Bone marrow (tissue), 2 donors: ENCODE results near the gene OSBP2.
"Not testable (repeated sequence)": the region's sequence is repeated elsewhere in the genome, so short reads cannot be mapped to it uniquely, and the experiment has no call there.

Experiments
- DNase-seq, 2 donors: peaks; one replicate each; lab custom pipeline; 2025; lab: John Stamatoyannopoulos, UW

OSBP2 gene

DNA sequence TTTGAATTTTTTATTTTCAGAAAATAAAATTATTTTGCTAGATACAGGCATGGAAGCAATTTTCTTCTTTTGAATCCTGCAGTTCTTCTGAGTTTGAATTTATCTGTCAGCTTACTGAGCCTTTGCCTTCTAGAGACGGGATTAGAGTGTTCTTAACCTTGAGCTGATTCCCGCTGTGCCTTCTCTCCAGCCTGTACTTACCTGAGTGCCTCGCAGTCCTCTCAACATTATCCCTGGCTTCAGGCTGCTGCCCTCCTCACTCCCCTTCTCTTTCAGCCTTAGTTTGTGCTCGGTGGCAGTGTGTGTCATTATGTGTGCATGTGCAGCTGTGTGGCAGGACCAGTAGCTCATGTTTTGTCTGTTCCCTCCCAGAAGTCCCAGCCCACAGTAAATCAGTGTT, 24.3 kb downstream of the OSBP2 start:
- DNase-seq, result no peak

DNA sequence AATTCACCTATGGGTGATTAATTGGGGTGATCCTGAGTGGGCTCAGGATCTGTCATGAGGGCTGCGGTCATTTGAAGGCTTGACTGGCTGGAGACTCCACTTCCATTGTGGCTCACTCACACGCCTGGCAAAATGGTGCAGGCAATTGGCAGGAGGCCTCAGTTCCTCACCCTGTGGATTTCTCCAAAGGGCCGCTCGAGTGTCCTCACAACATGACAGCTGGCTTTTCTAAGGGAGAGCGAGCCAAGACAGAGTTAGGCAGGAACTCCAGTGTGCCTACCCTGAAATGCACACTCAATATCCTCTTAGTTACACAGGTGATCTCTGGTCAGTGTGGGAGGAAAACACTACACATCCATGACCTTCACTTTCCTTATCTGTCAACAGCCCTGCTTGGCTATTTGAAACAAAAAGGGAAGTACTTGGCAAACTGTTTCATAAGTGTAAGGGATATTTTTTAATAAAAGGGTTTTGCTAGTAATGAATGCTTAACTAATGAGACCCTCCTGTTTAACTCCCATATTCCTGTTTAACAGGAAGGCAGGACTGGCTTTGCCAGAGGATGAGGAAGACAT, 25.7 kb downstream of the OSBP2 start:
- no peak for DNase-seq

DNA sequence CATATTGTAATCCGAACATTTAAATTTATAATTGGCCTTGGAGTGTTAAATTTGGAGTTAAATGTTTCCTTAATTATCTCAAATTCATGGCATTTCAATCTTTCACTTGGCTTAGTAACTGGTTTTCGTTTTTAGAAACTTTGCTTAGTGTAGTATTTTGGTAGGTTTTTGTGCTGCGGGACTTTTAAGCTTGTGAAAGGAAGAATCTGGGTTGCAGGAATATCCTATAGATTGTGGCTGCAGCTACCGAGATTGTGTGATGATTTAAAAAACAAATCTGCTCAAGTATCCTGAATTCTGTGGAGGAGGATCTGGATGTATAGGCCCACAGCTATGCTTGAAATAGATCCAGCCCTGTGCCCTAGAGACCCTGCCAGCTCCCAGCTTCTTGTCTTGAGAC, 27.1 kb downstream of the OSBP2 start:
- DNase-seq, result no peak

GRCh38 chr22:30728826-30729225, 34.2 kb downstream of the OSBP2 start:
- DNase-seq, result no peak

- no peak for DNase-seq
Measured at GRCh38 chr22:30731658-30732057, 37.0 kb downstream of the OSBP2 start.

DNA sequence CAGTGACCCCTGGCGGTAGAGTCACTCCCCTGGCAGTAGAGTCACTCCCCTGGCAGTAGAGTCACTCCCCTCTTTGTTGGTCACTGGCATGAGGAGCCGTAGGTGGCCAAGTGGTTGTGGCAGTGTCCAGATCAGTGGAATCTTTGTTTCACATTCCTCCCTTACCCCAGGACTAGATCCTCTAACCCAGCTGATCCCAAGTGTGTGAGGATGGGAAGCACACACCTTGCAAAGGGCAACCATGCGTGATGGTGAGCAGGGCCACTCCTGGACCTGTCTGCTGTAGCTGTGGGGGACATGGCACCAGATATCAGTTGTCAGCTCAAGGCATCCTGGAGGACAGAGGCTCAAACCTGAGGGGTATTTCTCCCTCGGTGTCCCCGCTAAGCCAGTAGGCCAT, 37.8 kb downstream of the OSBP2 start:
- DNase-seq, result no peak

DNA sequence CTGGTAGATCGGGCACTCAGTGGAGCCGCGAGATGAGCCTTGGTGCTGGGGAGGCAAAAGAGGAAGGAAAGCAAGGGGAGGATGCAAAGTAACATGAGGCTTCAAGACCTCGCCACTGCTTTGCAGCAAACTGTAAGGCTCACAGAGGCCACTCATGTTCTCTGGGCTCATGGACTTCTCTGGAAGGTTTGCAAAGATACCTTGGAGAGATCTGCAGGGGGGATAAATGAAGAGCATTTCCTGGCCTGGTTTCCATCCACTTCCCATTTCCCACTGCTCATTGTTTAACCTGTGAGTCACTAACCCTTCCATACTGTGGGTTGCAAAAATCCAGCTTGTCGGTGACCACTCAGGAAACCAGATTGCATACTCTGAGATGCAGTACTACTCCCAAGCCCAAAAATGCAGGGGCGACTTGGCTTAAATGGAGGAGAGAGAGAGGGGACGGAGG, 38.5 kb downstream of the OSBP2 start:
- DNase-seq, result no peak

DNA sequence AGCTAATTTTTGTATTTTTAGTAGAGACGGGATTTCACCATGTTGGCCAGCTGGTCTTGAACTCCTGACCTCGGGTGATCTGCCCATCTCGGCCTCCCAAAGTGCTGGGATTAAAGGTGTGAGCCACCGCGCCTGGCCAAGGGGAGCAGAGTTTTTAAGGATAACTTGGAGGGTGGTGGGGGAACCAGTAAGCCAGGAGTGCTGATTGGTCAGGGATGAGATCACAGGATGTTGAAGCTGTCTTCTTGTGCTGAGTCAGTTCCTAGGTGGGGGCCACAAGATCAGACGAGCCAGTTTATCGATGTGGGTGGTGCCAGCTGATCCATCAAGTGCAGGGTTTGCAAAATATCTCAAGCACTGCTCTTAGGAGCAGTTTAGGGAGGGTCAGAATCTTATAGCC, 45.3 kb downstream of the OSBP2 start:
- DNase-seq, result not testable (repeated sequence)

DNA sequence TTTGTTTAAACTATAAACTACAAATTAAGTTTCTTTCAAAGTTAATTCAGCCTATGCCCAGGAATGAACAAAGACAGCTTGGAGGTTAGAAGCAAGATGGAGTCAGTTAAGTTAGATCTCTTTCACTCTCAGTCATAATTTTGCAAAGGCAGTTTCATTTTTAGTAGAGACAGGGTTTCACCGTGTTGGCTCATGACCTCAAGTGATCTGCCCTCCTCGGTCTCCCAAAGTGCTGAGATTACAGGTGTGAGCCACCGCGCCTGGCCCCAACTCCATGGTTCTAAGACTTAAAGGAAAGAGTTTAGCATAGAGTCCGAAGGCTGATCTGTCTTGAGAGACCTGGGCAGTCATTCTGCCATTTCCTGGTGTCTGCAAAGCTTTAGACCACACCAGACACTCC, 45.8 kb downstream of the OSBP2 start:
- DNase-seq, result not testable (repeated sequence)

- DNase-seq, result no peak
Measured at GRCh38 chr22:30742291-30743256, 47.9 kb downstream of the OSBP2 start.

DNA sequence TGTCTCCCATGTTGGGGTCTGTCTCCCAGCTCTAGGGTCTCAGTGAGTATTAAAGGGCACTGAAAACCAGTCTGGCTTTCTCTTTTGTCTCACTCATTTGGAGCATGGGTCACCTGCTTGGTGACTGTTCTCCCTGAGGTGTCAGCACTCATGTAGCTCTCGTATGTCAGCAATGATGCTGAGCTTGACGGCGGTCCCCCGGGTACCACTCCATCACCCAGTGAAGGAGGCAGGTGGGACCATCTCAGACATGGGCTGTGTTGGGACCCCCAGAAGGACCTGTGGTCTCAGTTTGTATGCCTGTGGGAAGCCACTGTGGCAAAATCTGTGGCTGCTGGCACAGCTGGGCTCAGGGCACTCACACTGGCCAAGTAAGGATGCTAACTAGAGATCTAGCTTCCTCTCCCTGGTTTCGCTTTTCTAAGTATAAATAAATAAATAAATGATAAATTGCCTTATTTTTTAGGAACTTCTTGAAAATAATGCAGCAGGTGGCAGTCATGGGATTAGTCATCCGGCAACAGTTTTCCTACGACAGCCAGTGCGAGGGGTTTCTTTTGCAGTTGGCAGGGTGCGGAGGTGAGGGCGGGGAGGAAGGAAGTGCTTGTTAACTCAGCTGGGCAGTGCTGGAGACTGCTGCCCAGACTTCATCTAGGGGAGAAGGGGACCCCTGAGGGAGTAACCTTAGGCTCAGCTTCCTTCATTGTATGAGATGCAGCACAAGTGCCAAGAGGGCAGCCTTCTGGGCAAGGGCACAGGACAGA, 48.8 kb downstream of the OSBP2 start:
- peak in 1 of 2 donors; percentile 3 for DNase-seq

DNA sequence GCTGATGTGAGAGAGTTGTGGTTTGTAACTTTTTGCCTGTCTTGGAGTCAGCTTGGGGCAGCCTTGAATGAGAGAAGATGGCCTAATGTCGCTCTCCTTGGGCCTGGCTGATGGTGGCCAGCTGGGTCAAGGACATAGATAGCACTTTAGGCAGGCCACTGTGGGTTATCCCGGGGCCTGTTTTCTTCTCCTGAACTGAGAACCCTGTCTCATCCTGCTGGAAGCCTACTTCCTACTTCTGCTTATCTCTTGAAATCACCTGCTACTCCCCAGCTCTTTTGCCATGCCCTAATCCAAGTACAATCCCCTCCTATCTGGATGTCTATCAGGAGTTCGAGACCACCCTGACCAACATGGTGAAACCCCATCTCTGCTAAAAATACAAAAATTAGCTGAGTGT, 49.5 kb downstream of the OSBP2 start:
- DNase-seq, result no peak

- DNase-seq, result no peak
Measured at GRCh38 chr22:30747493-30747892, 52.8 kb downstream of the OSBP2 start.

DNA sequence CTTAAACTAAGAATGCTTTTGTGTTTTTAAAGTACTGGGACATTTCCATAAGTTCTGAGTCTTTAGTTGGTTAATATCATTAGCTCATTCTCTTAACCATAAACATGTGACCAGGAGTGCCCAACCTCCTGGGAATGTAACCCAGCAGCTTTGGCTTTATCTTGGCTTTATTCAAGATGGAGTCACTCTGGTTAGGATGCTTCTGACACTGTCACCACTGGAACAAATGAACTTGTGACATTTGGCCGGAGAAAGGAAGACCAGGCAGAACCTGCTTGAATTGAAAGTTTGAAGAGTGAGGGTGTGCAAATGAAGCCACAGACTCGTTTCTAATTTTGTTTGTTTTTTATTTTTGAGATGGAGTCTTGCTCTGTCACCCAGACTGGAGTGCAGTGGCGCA, 54.6 kb downstream of the OSBP2 start:
- DNase-seq, result no peak

- no peak for DNase-seq
Measured at GRCh38 chr22:30749849-30750248, 55.2 kb downstream of the OSBP2 start.

DNA sequence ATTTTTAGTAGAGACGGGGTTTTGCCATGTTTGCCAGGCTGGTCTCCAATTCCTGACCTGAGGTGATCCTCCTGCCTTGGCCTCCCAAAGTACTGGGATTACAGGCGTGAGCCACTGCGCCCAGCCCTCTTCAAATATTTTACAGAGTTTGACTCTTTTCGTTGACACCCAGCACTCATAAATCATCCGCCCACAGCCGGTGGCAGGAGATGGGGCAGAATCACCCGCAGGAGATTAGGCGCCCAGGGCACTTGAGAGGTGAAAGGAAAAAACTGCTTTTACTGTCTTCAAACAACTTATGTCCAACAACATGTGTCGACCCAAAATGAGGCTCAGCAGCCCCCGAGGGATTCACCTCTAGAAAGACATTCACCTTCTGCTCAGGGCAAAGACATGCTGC, 56.9 kb downstream of the OSBP2 start:
- no peak for DNase-seq

- DNase-seq, result no peak
Measured at GRCh38 chr22:30752771-30753170, 58.1 kb downstream of the OSBP2 start.

- no peak for DNase-seq
Measured at GRCh38 chr22:30753701-30754100, 59.0 kb downstream of the OSBP2 start.

- no peak for DNase-seq
Measured at GRCh38 chr22:30754521-30754920, 59.8 kb downstream of the OSBP2 start.

- DNase-seq, result no peak
Measured at GRCh38 chr22:30754971-30755758, 60.5 kb downstream of the OSBP2 start.

GRCh38 chr22:30755759-30756124, 61.1 kb downstream of the OSBP2 start:
- no peak for DNase-seq
